ENCODE measurements around the gene CHIT1. TPM values are rescaled to one million over a fixed set of nuclear protein-coding genes. Genes with fewer than 3 reads are reported as not detected.

CHIT1 gene
- total and polyA plus RNA-seq, 9 of the 15 experiments (the other 6 are each of a cell fraction or from before 2014, with no cell fraction given) = not detected

DNA sequence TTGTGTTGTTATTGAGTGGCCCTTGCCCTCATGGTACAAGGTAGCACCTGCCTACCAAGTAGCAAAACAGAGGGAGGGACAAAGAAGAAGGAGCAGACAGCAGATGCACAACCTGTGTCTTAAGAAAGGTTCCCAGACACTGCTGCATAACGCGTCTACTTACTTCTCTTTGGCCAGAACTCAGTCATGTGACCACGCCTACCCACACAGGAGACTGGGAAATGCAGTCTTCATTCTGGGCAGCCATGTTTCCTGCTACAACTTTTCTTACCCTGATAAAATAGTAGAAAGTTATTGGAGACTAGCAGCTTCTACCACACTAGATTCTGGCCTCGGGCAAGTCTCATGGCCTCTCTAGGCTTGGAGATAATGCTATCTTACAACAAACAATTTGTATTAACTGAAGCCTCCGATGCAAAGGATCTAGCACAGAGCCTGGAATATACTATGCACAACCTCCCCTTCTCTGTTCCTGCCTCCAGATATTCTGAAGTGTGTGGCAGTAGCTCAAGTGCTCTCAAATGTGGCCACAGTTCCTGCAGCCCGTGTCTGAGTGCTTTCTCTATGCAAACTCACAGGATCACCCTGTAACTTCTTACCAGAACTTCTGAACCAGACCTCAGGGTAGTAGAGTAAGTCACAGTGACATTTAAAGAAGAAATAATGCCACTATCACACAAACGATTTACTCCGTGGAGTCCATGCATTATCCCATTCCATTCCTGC lies 41.7 kb upstream of the CHIT1 start (continued):
- TF ChIP-seq MITF (IDR thresholded peaks at IDR 0.05) (no peak), CREB3 (tag; conservative IDR thresholded peaks at IDR 0.05; ENCODE audit: low read depth) (no peak), CLOCK (CRISPR knock-in tag; IDR thresholded peaks at IDR 0.05; ENCODE audit: borderline replicate concordance) (no peak), FOXO4 (CRISPR knock-in tag; IDR thresholded peaks at IDR 0.05) (no peak), TEAD2 (tag; IDR thresholded peaks at IDR 0.05) (no peak), NR2C1 (IDR thresholded peaks at IDR 0.05) (peak; percentile 16; the same call in 1 of the 2 replicates), NR2C1 (tag; IDR thresholded peaks at IDR 0.05) (no peak), POU5F1 (IDR thresholded peaks at IDR 0.05; ENCODE audit: borderline replicate concordance, low read depth, low read length, partially characterized antibody) (no peak), HMG20A (CRISPR knock-in tag; conservative IDR thresholded peaks at IDR 0.05) (0 out of 2 replicates have a peak, but pooled peaks have one; percentile 20), CBFA2T2 (conservative IDR thresholded peaks at IDR 0.05) (peak; percentile 68), NONO (IDR thresholded peaks at IDR 0.05; ENCODE audit: low read depth in 2 of 2, low read length in 1 of 2) (no peak), ZNF212 (CRISPR knock-in tag; IDR thresholded peaks at IDR 0.05) (no peak), ZFPM2 (CRISPR knock-in tag; IDR thresholded peaks at IDR 0.05) (no peak), MBD2 (IDR thresholded peaks at IDR 0.05; ENCODE audit: borderline replicate concordance, low read depth) (no peak), SAP30 (IDR thresholded peaks at IDR 0.05; ENCODE audit: borderline replicate concordance, insufficient read depth, low read depth, low read length, poor library complexity, severe bottlenecking) (no peak)
- TF ChIP-seq, protein P1, sequence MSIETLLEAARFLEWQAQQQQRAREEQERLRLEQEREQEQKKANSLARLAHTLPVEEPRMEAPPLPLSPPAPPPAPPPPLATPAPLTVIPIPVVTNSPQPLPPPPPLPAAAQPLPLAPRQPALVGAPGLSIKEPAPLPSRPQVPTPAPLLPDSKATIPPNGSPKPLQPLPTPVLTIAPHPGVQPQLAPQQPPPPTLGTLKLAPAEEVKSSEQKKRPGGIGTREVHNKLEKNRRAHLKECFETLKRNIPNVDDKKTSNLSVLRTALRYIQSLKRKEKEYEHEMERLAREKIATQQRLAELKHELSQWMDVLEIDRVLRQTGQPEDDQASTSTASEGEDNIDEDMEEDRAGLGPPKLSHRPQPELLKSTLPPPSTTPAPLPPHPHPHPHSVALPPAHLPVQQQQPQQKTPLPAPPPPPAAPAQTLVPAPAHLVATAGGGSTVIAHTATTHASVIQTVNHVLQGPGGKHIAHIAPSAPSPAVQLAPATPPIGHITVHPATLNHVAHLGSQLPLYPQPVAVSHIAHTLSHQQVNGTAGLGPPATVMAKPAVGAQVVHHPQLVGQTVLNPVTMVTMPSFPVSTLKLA (conservative IDR thresholded peaks at IDR 0.05) = no peak
- TF ChIP-seq, protein P2, sequence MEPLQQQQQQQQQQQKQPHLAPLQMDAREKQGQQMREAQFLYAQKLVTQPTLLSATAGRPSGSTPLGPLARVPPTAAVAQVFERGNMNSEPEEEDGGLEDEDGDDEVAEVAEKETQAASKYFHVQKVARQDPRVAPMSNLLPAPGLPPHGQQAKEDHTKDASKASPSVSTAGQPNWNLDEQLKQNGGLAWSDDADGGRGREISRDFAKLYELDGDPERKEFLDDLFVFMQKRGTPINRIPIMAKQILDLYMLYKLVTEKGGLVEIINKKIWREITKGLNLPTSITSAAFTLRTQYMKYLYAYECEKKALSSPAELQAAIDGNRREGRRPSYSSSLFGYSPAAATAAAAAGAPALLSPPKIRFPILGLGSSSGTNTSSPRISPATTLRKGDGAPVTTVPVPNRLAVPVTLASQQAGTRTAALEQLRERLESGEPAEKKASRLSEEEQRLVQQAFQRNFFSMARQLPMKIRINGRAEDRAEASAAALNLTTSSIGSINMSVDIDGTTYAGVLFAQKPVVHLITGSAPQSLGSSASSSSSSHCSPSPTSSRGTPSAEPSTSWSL (CRISPR knock-in tag; IDR thresholded peaks at IDR 0.05; ENCODE audit: borderline replicate concordance) = no peak
